Osteocyte (in vitro differentiated cells): ENCODE results near the gene KIF11. TPM values are rescaled to one million over a fixed set of nuclear protein-coding genes. Genes with fewer than 3 reads are reported as not detected.

Source experiments
- DNase-seq: peaks from one replicate; pipeline ENCODE4 v3.0.0; 2021; ENCODE audit warnings: mixed read lengths; ENCODE audit not compliant: unreplicated experiment; ENCODE audit errors: extremely low spot score
- H3K27ac Mint-ChIP-seq: one replicate; pipeline ENCODE4 v1.8.0; 2021; ENCODE audit warnings: mild to moderate bottlenecking, mixed read lengths; ENCODE audit not compliant: unreplicated experiment
- H3K27me3 Mint-ChIP-seq: one replicate; pipeline ENCODE4 v1.8.0; 2021; ENCODE audit warnings: mixed read lengths; ENCODE audit not compliant: unreplicated experiment
- H3K36me3 Mint-ChIP-seq: one replicate; pipeline ENCODE4 v1.8.0; 2021; ENCODE audit warnings: mixed read lengths; ENCODE audit not compliant: unreplicated experiment
- H3K4me1 Mint-ChIP-seq: one replicate; pipeline ENCODE4 v1.8.0; 2021; ENCODE audit warnings: mixed read lengths; ENCODE audit not compliant: unreplicated experiment
- H3K4me3 Mint-ChIP-seq: one replicate; pipeline ENCODE4 v1.8.0; 2021; ENCODE audit warnings: mild to moderate bottlenecking, moderate library complexity, mixed read lengths; ENCODE audit not compliant: unreplicated experiment
- H3K9me3 Mint-ChIP-seq: one replicate; pipeline ENCODE4 v1.8.0; 2021; ENCODE audit warnings: mixed read lengths; ENCODE audit not compliant: unreplicated experiment
- total RNA-seq: library from RNA; stranded (reverse); gene quantifications from 2 replicates; pipeline ENCODE4 v1.2.1, GENCODE V29; 2021
- TF ChIP-seq, protein P1 (sequence below): fragments of 200-600 bp; sonication (generic); IDR thresholded peaks from 2 replicates; pipeline ENCODE4 v1.5.0; 2021; ENCODE audit warnings: antibody characterized with exemption, mild to moderate bottlenecking, moderate library complexity

Gene KIF11
- total RNA-seq, 1 donor from 2014 or later, result 9.0 TPM

DNA sequence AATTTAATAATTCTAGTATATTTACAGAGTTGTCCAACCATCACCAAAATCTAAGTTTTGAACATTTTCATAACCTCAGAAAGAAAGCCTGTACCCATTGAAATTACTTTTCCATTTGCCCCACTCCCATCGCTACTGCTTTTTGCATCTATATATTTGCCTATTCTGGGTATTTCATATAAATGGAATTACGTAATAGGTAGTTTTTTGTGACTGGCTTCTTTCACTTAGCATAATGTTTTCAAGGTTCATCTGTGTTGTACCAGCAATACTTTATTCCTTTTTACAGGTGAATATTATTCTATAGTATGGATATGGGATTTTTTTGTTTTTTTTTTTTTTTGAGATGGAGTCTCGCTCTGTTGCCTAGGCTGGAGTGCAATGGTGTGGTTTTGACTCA is 22.6 kb downstream of the KIF11 start:
- H3K27me3 Mint-ChIP-seq, result no peaks in the 10 kb centered on the region
- DNase-seq, result no peak
- no peaks in the 10 kb centered on the region for H3K9me3 Mint-ChIP-seq
- no peak overlapping the region for H3K27ac Mint-ChIP-seq
- TF ChIP-seq, protein P1, sequence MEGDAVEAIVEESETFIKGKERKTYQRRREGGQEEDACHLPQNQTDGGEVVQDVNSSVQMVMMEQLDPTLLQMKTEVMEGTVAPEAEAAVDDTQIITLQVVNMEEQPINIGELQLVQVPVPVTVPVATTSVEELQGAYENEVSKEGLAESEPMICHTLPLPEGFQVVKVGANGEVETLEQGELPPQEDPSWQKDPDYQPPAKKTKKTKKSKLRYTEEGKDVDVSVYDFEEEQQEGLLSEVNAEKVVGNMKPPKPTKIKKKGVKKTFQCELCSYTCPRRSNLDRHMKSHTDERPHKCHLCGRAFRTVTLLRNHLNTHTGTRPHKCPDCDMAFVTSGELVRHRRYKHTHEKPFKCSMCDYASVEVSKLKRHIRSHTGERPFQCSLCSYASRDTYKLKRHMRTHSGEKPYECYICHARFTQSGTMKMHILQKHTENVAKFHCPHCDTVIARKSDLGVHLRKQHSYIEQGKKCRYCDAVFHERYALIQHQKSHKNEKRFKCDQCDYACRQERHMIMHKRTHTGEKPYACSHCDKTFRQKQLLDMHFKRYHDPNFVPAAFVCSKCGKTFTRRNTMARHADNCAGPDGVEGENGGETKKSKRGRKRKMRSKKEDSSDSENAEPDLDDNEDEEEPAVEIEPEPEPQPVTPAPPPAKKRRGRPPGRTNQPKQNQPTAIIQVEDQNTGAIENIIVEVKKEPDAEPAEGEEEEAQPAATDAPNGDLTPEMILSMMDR, result no peak
- no peaks in the 10 kb centered on the region for H3K4me1 Mint-ChIP-seq
- no peak overlapping the region for H3K4me3 Mint-ChIP-seq
- H3K36me3 Mint-ChIP-seq, result peaks cover 8% of the 10 kb centered on the region

DNA sequence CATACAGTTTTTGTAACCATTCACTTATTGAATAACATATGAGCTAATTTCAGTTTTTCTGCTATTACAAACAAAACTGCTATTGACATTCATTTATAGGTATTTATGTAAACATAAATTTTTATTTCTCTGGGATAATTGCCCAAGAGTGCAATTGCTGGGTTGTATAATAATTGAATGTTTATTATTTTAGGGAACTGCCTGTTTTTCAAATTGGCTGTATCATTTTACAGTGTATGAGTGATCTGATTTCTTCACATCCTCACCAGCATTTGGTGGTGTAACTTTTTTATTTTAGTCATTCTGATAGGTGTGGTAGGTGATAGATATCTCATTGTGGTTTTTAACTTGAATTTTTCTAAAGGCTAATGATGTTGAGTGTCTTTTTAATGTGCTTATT is 26.4 kb downstream of the KIF11 start:
- Mint-ChIP-seq H3K36me3 (peaks cover 6% of the 10 kb centered on the region), H3K9me3 (no peaks in the 10 kb centered on the region), H3K4me1 (no peaks in the 10 kb centered on the region), H3K27ac (no peak overlapping the region), H3K4me3 (no peak overlapping the region), H3K27me3 (no peaks in the 10 kb centered on the region)
- TF ChIP-seq, protein P1, result no peak
- DNase-seq, result no peak

DNA sequence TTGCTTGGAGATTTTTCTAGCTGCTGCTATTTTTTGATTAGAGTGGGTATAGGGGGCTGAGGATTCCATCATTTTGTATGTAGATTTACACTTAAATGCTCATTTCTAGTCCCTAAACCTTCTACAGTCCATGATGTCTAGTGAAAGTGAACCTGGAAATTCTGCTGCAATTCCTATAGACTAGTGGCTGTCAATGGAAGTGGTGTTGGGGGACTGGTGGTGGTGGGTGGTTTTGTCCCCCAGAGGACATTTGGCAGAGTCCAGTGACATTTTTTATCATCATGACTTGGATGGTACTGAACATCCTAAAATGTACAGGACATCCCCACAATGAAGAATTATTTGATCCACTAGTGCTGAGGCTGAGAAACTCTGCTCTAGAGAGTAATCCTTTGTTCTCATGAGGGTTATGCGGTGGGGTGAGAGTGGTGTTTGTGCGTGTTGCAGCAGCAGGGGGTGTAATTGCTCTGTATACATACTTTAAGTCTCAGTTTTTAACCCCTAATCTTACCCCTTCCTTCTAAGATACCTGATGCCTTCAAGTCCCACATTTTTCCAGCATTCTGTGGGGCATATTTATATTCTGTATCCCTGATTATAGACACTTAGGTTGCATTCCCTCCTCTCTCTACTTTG is 35.0 kb downstream of the KIF11 start:
- H3K9me3 Mint-ChIP-seq, result no peaks in the 10 kb centered on the region
- H3K4me1 Mint-ChIP-seq, result peaks cover 4% of the 10 kb centered on the region
- peaks cover 7% of the 10 kb centered on the region for H3K36me3 Mint-ChIP-seq
- no peak for DNase-seq
- no peak overlapping the region for H3K27ac Mint-ChIP-seq
- no peaks in the 10 kb centered on the region for H3K27me3 Mint-ChIP-seq
- H3K4me3 Mint-ChIP-seq, result no peak overlapping the region
- TF ChIP-seq, protein P1, result no peak

DNA sequence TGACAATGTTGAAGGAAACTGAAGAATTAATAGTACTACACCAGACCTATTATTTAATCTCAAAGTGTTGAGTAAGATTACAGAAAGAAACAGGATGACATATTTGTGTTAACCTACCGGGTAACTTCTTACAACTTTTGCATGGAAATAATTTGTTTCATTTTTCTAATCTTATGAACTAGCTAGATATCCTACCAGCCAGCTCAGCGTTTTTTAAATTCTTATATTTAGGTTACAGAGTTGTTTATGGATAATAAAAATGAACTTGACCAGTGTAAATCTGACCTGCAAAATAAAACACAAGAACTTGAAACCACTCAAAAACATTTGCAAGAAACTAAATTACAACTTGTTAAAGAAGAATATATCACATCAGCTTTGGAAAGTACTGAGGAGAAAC is 37.0 kb downstream of the KIF11 start:
- Mint-ChIP-seq H3K27me3 (no peaks in the 10 kb centered on the region), H3K9me3 (no peaks in the 10 kb centered on the region), H3K4me3 (no peak overlapping the region), H3K4me1 (peaks cover 4% of the 10 kb centered on the region), H3K27ac (peak overlapping the region; percentile 18), H3K36me3 (peaks cover 6% of the 10 kb centered on the region)
- TF ChIP-seq, protein P1, result no peak
- DNase-seq, result no peak

DNA sequence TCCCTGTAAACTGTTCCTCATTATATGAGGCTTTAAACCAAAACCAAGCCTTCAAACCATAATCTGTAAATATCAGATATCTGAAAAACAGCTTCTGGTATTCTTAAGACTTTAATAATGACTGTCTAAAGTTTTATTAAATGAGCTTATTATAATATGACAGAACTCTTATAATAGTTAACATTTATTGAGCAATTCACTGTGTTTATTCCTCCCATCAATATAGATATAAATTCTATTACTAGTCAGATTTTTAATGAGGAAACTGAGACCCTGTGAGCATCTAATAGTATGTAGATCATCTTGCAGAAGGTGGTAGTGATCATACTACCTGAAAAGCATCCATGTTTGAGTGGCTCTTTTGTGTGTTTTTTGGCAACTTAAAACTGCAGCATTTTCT is 45.1 kb downstream of the KIF11 start:
- no peak overlapping the region for H3K27ac Mint-ChIP-seq
- no peaks in the 10 kb centered on the region for H3K27me3 Mint-ChIP-seq
- H3K4me3 Mint-ChIP-seq, result no peak overlapping the region
- DNase-seq, result no peak
- peaks cover 8% of the 10 kb centered on the region for H3K36me3 Mint-ChIP-seq
- peaks cover 1% of the 10 kb centered on the region for H3K4me1 Mint-ChIP-seq
- TF ChIP-seq, protein P1, result no peak
- H3K9me3 Mint-ChIP-seq, result peaks cover 7% of the 10 kb centered on the region
